HEK293 (cell line): ENCODE measurements around the gene BICRA.

Experiments used
- CTCF ChIA-PET: fragments of 350-600 bp; formaldehyde crosslinking; extraction: SDS; loops from one replicate; lab custom pipeline; 2021; ENCODE audit warnings: antibody characterized with exemption; lab: Yijun Ruan, JAX
- POLR2A ChIA-PET: fragments of 300-600 bp; formaldehyde crosslinking; extraction: SDS; loops from one replicate; lab custom pipeline; 2020; ENCODE audit warnings: antibody characterized with exemption, inconsistent platforms; lab: Yijun Ruan, JAX
- H3K27ac ChIP-seq: fragments of 200-500 bp; sonication (Bioruptor generic); 2 replicates; pipeline ENCODE4 v1.5.1; 2014; ENCODE audit warnings: low read depth, low read length, control low read depth, inconsistent platforms; ENCODE audit errors: extremely low read depth
- H3K36me3 ChIP-seq, 2 experiments: fragments of 200-500 bp in 1 of 2; sonication (Bioruptor generic) in 1 of 2; 1 replicate in 1 of 2; 2 replicates in 1 of 2; pipeline ENCODE4 v1.5.1; 2014 to 2017; ENCODE audit warnings: inconsistent platforms in 2 of 2, low read length in 2 of 2; ENCODE audit not compliant: control insufficient read depth in 2 of 2, insufficient read depth in 1 of 2
- H3K4me1 ChIP-seq: fragments of 200-500 bp; sonication (Bioruptor generic); 2 replicates; pipeline ENCODE4 v1.5.1; 2014; ENCODE audit warnings: mild to moderate bottlenecking, low read length, inconsistent platforms; ENCODE audit not compliant: control insufficient read depth, insufficient read depth
- H3K4me3 ChIP-seq: 2 replicates; pipeline ENCODE4 v1.5.1; 2011; ENCODE audit warnings: low read depth, mild to moderate bottlenecking, control low read depth, low read length, moderate library complexity
- H3K9me3 ChIP-seq: fragments of 200-500 bp; sonication (Bioruptor generic); 2 replicates; pipeline ENCODE4 v1.5.1; 2014; ENCODE audit warnings: low read depth, low read length, inconsistent platforms; ENCODE audit not compliant: control insufficient read depth, insufficient read depth
- CTCF ChIP-seq: fragments of 450-650 bp; formaldehyde crosslinking; IDR thresholded peaks from 2 replicates; pipeline ENCODE4 v1.5.1; 2016; ENCODE audit warnings: missing biosample characterization, missing genetic modification characterization
- EGR2 ChIP-seq: fragments of 450-650 bp; formaldehyde crosslinking; IDR thresholded peaks from 2 replicates; pipeline ENCODE4 v1.5.1; 2016; ENCODE audit warnings: low read depth, missing biosample characterization, missing genetic modification characterization
- GLIS1 ChIP-seq: fragments of 450-650 bp; formaldehyde crosslinking; IDR thresholded peaks from 2 replicates; pipeline ENCODE4 v1.5.1; 2016; ENCODE audit warnings: missing biosample characterization, missing genetic modification characterization
- KLF1 ChIP-seq: fragments of 450-650 bp; formaldehyde crosslinking; IDR thresholded peaks from 2 replicates; pipeline ENCODE4 v1.5.1; 2016; ENCODE audit warnings: missing biosample characterization, missing genetic modification characterization
- KLF17 ChIP-seq: fragments of 450-650 bp; formaldehyde crosslinking; IDR thresholded peaks from 2 replicates; pipeline ENCODE4 v1.5.1; 2016; ENCODE audit warnings: missing biosample characterization, missing genetic modification characterization
- KLF9 ChIP-seq: fragments of 450-650 bp; formaldehyde crosslinking; IDR thresholded peaks from 2 replicates; pipeline ENCODE4 v1.5.1; 2016; ENCODE audit warnings: missing biosample characterization, missing genetic modification characterization, low read depth
- SP2 ChIP-seq: fragments of 450-650 bp; formaldehyde crosslinking; IDR thresholded peaks from 2 replicates; pipeline ENCODE4 v1.5.1; 2016; ENCODE audit warnings: missing biosample characterization, missing genetic modification characterization
- SP7 ChIP-seq: fragments of 450-650 bp; formaldehyde crosslinking; IDR thresholded peaks from 2 replicates; pipeline ENCODE4 v1.5.1; 2016; ENCODE audit warnings: missing biosample characterization, missing genetic modification characterization
- ZBTB20 ChIP-seq: fragments of 450-650 bp; formaldehyde crosslinking; IDR thresholded peaks from 2 replicates; pipeline ENCODE4 v1.5.1; 2016; ENCODE audit warnings: missing biosample characterization, missing genetic modification characterization
- ZBTB48 ChIP-seq: fragments of 450-650 bp; formaldehyde crosslinking; IDR thresholded peaks from 2 replicates; pipeline ENCODE4 v1.5.1; 2016; ENCODE audit warnings: missing biosample characterization, missing genetic modification characterization
- ZFHX2 ChIP-seq: fragments of 450-650 bp; formaldehyde crosslinking; conservative IDR thresholded peaks from 2 replicates; pipeline ENCODE4 v1.5.1; 2016; ENCODE audit warnings: missing biosample characterization, missing genetic modification characterization
- ZIC2 ChIP-seq: fragments of 450-650 bp; formaldehyde crosslinking; IDR thresholded peaks from 2 replicates; pipeline ENCODE4 v1.5.1; 2016; ENCODE audit warnings: missing biosample characterization, missing genetic modification characterization
- ZNF184 ChIP-seq: fragments of 450-650 bp; IDR thresholded peaks from 2 replicates; pipeline ENCODE4 v1.5.1; 2018; ENCODE audit warnings: missing biosample characterization, mild to moderate bottlenecking, missing genetic modification characterization
- ZNF2 ChIP-seq: fragments of 450-650 bp; formaldehyde crosslinking; IDR thresholded peaks from 2 replicates; pipeline ENCODE4 v1.5.1; 2016; ENCODE audit warnings: missing biosample characterization, missing genetic modification characterization
- ZNF529 ChIP-seq: fragments of 450-650 bp; formaldehyde crosslinking; IDR thresholded peaks from 2 replicates; pipeline ENCODE4 v1.5.1; 2017; ENCODE audit warnings: missing genetic modification characterization, missing biosample characterization; ENCODE audit not compliant: insufficient replicate concordance
- ZNF645 ChIP-seq: fragments of 450-650 bp; formaldehyde crosslinking; IDR thresholded peaks from 2 replicates; pipeline ENCODE4; 2016; ENCODE audit warnings: missing biosample characterization, missing genetic modification characterization
- ZNF654 ChIP-seq: fragments of 450-650 bp; formaldehyde crosslinking; IDR thresholded peaks from 2 replicates; pipeline ENCODE4 v1.5.1; 2016; ENCODE audit warnings: low read depth, missing biosample characterization, missing genetic modification characterization
- ZNF660 ChIP-seq: fragments of 450-650 bp; IDR thresholded peaks from 2 replicates; pipeline ENCODE4 v1.5.1; 2018; ENCODE audit warnings: missing biosample characterization, mild to moderate bottlenecking, missing genetic modification characterization
- ZSCAN30 ChIP-seq: fragments of 450-650 bp; IDR thresholded peaks from 2 replicates; pipeline ENCODE4 v1.5.1; 2018; ENCODE audit warnings: missing biosample characterization, mild to moderate bottlenecking, missing genetic modification characterization, moderate library complexity
- TF ChIP-seq, protein P1 (sequence below): fragments of 450-650 bp; formaldehyde crosslinking; IDR thresholded peaks from 2 replicates; pipeline ENCODE4 v1.5.1; 2016; ENCODE audit warnings: missing biosample characterization, missing genetic modification characterization
- TF ChIP-seq, protein P2 (sequence below): fragments of 450-650 bp; formaldehyde crosslinking; IDR thresholded peaks from 2 replicates; pipeline ENCODE4 v1.5.1; 2017; ENCODE audit warnings: missing biosample characterization, missing genetic modification characterization

BICRA gene

DNA sequence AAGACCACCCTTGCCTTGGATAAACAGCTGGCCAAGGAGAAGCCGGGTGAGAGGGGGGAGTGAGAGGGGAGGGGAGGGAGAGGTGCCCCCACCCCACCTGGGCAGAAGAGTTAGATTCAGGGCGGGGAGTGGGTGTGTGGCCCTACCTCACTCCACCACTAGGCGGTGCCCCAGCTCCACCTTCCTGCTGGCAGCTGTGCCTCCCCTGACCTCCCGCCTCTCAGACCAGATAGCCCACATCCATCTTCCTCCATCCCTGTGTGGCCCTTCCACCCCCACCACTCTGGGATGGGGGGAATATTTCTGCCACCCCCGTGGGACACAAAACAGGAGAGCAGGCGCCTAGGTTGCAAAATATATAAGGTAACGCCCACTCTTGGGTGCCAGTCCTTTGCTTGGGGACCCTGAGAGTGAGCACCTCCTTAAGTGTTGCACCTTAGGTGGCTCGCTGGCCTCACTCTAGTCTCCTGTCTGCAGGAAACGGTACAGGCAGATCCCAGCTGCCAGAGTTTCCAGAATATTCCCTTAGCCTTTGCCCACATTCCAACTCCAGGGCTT lies 90.5 kb downstream of the BICRA start:
- no peak overlapping the region for H3K4me3 ChIP-seq
- H3K4me1 ChIP-seq = no peaks in the 10 kb centered on the region
- TF ChIP-seq SP2 (tag by site-specific recombination) = 0 out of 2 replicates have a peak, but pooled peaks have one; percentile 3
- TF ChIP-seq, protein P1, sequence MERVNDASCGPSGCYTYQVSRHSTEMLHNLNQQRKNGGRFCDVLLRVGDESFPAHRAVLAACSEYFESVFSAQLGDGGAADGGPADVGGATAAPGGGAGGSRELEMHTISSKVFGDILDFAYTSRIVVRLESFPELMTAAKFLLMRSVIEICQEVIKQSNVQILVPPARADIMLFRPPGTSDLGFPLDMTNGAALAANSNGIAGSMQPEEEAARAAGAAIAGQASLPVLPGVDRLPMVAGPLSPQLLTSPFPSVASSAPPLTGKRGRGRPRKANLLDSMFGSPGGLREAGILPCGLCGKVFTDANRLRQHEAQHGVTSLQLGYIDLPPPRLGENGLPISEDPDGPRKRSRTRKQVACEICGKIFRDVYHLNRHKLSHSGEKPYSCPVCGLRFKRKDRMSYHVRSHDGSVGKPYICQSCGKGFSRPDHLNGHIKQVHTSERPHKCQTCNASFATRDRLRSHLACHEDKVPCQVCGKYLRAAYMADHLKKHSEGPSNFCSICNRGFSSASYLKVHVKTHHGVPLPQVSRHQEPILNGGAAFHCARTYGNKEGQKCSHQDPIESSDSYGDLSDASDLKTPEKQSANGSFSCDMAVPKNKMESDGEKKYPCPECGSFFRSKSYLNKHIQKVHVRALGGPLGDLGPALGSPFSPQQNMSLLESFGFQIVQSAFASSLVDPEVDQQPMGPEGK (tag by site-specific recombination) = peak; percentile 84
- TF ChIP-seq SP7 (tag by site-specific recombination) = 0 out of 2 replicates have a peak, but pooled peaks have one; percentile 17
- peak; percentile 58 for TF ChIP-seq ZNF654 (tag by site-specific recombination)
- TF ChIP-seq, protein P2, sequence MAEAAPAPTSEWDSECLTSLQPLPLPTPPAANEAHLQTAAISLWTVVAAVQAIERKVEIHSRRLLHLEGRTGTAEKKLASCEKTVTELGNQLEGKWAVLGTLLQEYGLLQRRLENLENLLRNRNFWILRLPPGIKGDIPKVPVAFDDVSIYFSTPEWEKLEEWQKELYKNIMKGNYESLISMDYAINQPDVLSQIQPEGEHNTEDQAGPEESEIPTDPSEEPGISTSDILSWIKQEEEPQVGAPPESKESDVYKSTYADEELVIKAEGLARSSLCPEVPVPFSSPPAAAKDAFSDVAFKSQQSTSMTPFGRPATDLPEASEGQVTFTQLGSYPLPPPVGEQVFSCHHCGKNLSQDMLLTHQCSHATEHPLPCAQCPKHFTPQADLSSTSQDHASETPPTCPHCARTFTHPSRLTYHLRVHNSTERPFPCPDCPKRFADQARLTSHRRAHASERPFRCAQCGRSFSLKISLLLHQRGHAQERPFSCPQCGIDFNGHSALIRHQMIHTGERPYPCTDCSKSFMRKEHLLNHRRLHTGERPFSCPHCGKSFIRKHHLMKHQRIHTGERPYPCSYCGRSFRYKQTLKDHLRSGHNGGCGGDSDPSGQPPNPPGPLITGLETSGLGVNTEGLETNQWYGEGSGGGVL (tag by site-specific recombination) = peak; percentile 69
- TF ChIP-seq ZNF2 (tag by site-specific recombination) = no peak
- TF ChIP-seq ZIC2 (tag by site-specific recombination) = no peak
- 0 out of 2 replicates have a peak, but pooled peaks have one; percentile 55 for TF ChIP-seq KLF17
- no peak for TF ChIP-seq ZBTB20 (tag by site-specific recombination)
- TF ChIP-seq ZNF184 (tag by site-specific recombination) = no peak
- TF ChIP-seq ZBTB48 = no peak
- peak; percentile 86 for TF ChIP-seq ZFHX2 (tag by site-specific recombination)
- TF ChIP-seq GLIS1 (tag by site-specific recombination) = peak; percentile 53
- TF ChIP-seq ZNF529 (tag by site-specific recombination) = no peak
- TF ChIP-seq ZSCAN30 (tag by site-specific recombination) = 0 out of 2 replicates have a peak, but pooled peaks have one; percentile 20
- TF ChIP-seq ZNF645 = no peak
- peak; percentile 84 for TF ChIP-seq EGR2
- TF ChIP-seq ZNF660 (tag by site-specific recombination) = 0 out of 2 replicates have a peak, but pooled peaks have one; percentile 20
- peak; percentile 86 for TF ChIP-seq CTCF (tag by site-specific recombination)
- peak; percentile 46; the same call in 1 of the 2 replicates for TF ChIP-seq KLF9 (tag by site-specific recombination)
- peak; percentile 79 for TF ChIP-seq KLF1 (tag by site-specific recombination)
- ChIA-PET CTCF (interaction anchor here (0.5 to 6.4 kb wide), 40 partner anchors 8 to 415 kb away, joined by 3 to 102 read pairs (median 4); partner anchors contain the start of genes EHD2, KPTN, NAPA and NOP53), POLR2A (interaction anchor here (0.6 to 0.9 kb wide), 2 partner anchors 46 to 60 kb away, joined by 3 to 6 read pairs; partner anchors contain the start of gene NOP53)
- peaks cover 17 to 50% of the 10 kb centered on the region in 2 experiments; a peak in 2 of 3 replicates for H3K36me3 ChIP-seq
- no peaks in the 10 kb centered on the region for H3K9me3 ChIP-seq
- H3K27ac ChIP-seq = no peak overlapping the region
